DMS153 treated with DMSO at 0.1 percent for 48 hours (cell line): ENCODE data around the gene GPATCH4.
"Not testable (repeated sequence)": the region's sequence is repeated elsewhere in the genome, so short reads cannot be mapped to it uniquely, and the experiment has no call there.

ENCODE experiments used
- DNase-seq: peaks from one replicate; lab custom pipeline; 2025; ENCODE audit not compliant: unreplicated experiment; lab: John Stamatoyannopoulos, UW

GPATCH4 gene

GRCh38 chr1:156581661-156582387, 19.5 kb downstream of the GPATCH4 start:
- no peak for DNase-seq

- no peak for DNase-seq
These were observed 21.8 kb downstream of the GPATCH4 start, which contains the start of gene TTC24 for GRCh38 chr1:156579472-156579871. Gene TTC24, plus strand, starts transcription at chr1:156579723. Its CDS starts 1,642 bp downstream, at chr1:156581365.

GRCh38 chr1:156578055-156578454, 23.2 kb downstream of the GPATCH4 start:
- no peak for DNase-seq

- DNase-seq, result no peak
These were observed 23.7 kb downstream of the GPATCH4 start for GRCh38 chr1:156577550-156577949.

- no peak for DNase-seq
These were observed 27.1 kb downstream of the GPATCH4 start for GRCh38 chr1:156574039-156574633.

GRCh38 chr1:156572663-156573018, 28.6 kb downstream of the GPATCH4 start:
- no peak for DNase-seq

- peak; percentile 86 for DNase-seq
These were observed 29.2 kb downstream of the GPATCH4 start, which contains the start of gene IQGAP3 for GRCh38 chr1:156571919-156572662. Gene IQGAP3, minus strand, starts transcription at chr1:156572565. Its CDS starts 36 bp downstream, at chr1:156572529.

GRCh38 chr1:156571261-156571852, 29.9 kb downstream of the GPATCH4 start:
- DNase-seq, result no peak

- DNase-seq, result no peak
These were observed 34.8 kb downstream of the GPATCH4 start for GRCh38 chr1:156566436-156566835.

- no peak for DNase-seq
These were observed 35.8 kb downstream of the GPATCH4 start for GRCh38 chr1:156565519-156565918.

GRCh38 chr1:156560585-156561163, 40.6 kb downstream of the GPATCH4 start:
- no peak for DNase-seq

- DNase-seq, result no peak
These were observed 41.4 kb downstream of the GPATCH4 start for GRCh38 chr1:156559797-156560385.

- no peak for DNase-seq
These were observed 42.0 kb downstream of the GPATCH4 start for GRCh38 chr1:156559086-156559796.

GRCh38 chr1:156556354-156556753, 44.9 kb downstream of the GPATCH4 start:
- no peak for DNase-seq

- no peak for DNase-seq
These were observed 45.6 kb downstream of the GPATCH4 start for GRCh38 chr1:156555715-156556114.

- DNase-seq, result no peak
These were observed 46.3 kb downstream of the GPATCH4 start for GRCh38 chr1:156554971-156555370.

- no peak for DNase-seq
These were observed 47.3 kb downstream of the GPATCH4 start for GRCh38 chr1:156553860-156554485.

- DNase-seq, result not testable (repeated sequence)
These were observed 48.3 kb downstream of the GPATCH4 start for GRCh38 chr1:156552937-156553336.

GRCh38 chr1:156552518-156552917, 48.8 kb downstream of the GPATCH4 start:
- DNase-seq, result no peak

GRCh38 chr1:156551869-156552268, 49.4 kb downstream of the GPATCH4 start:
- no peak for DNase-seq
